Adrenal gland (tissue), 12 donors: Measurements from ENCODE around the gene GRPEL1. TPM values are rescaled to one million over a fixed set of nuclear protein-coding genes. Genes with fewer than 3 reads are reported as not detected.

ENCODE experiments used
- DNase-seq, 7 donors: peaks; one replicate each; pipeline ENCODE4 v3.0.0-alpha.2; 2019 to 2020
- H3K27ac ChIP-seq, 5 donors: fragments of 200-600 bp; sonication (generic) in 4 of 5; 1 replicate in 3 of 5; 2 replicates in 2 of 5; pipeline versions ENCODE4 v1.5.1 to v1.8.0; 2016 to 2020; ENCODE audit warnings: mild to moderate bottlenecking in 1 of 5
- H3K27me3 ChIP-seq: fragments of 200-600 bp; 2 replicates; pipeline ENCODE4 v1.8.0; 2021
- H3K36me3 ChIP-seq, 2 donors: fragments of 200-600 bp; replicated peaks in 1 of 2; 1 replicate in 1 of 2; 2 replicates in 1 of 2; pipeline versions ENCODE4 v1.5.1 to v1.8.0; 2018 to 2022
- H3K4me1 ChIP-seq, 2 donors: fragments of 200-600 bp; replicated peaks in 1 of 2; 1 replicate in 1 of 2; 2 replicates in 1 of 2; pipeline versions ENCODE4 v1.5.1 to v1.8.0; 2018 to 2021
- H3K4me3 ChIP-seq, 4 donors: fragments of 200-600 bp; sonication (generic) in 3 of 4; one replicate each; pipeline ENCODE4 v1.5.1; 2016 to 2018
- H3K9me3 ChIP-seq, 3 donors: fragments of 200-600 bp; sonication (generic) in 1 of 3; replicated peaks in 1 of 3; 1 replicate in 2 of 3; 2 replicates in 1 of 3; pipeline versions ENCODE4 v1.5.1 to v1.8.0; 2016 to 2021
- POLR2A ChIP-seq, 2 donors: fragments of 450-650 bp; IDR thresholded peaks; one replicate each; pipeline ENCODE4 v1.6.1; 2017; ENCODE audit warnings: antibody characterized with exemption in 2 of 2, mild to moderate bottlenecking in 2 of 2, moderate library complexity in 1 of 2
- WGBS, 4 donors: extraction: QIAGEN DNeasy Blood & Tissue Kit in 2 of 4; methylation state at CpG; one replicate each; pipeline versions ENCODE4 v1.1.5 to v1.1.7; 2013 to 2017; 5-methylcytosine and 5-hydroxymethylcytosine counted together
- intact Hi-C, 2 donors: fragments of 100-400 bp; cut with DNase I; formaldehyde crosslinking; loops; one replicate each; pipeline versions ENCODE4 v1.14.1 to v1.15.0; 2022 to 2023
- polyA plus RNA-seq, 3 donors: library from polyadenylated mRNA; stranded (reverse); fragments of 200-250 nt in 2 of 3; fragments of 350-450 nt in 1 of 3; fragmentation: Illumina TruSeq in 1 of 3; extraction: RNeasy Lipid Tissue Mini Kit (QIAGEN cat#74804) in 1 of 3; gene quantifications; one replicate each; pipeline ENCODE4 v1.2.3, GENCODE V29; 2013 to 2014
- total RNA-seq, 9 donors: library from RNA; depleted of rRNA in 4 of 9; stranded (reverse); fragments of >200 nt in 4 of 9; fragments of 120-200 nt in 1 of 9; fragmentation: NEBNext Ultra II Directional in 1 of 9; extraction: Animal tissue kit (Norgen Biotek cat#: 25700) in 1 of 9; gene quantifications; one replicate each; pipeline versions ENCODE4 v1.1.0 to v1.2.4, GENCODE V29; 2013 to 2023
- TF ChIP-seq, protein P1 (sequence below), 6 experiments: fragments of 450-650 bp in 4 of 6; fragments of 200-600 bp in 2 of 6; sonication (generic) in 1 of 6; IDR thresholded peaks; 1 replicate in 5 of 6; 2 replicates in 1 of 6; pipeline versions ENCODE4 v1.5.1 to v1.8.0; 2016 to 2021; ENCODE audit warnings: antibody characterized with exemption in 6 of 6, mild to moderate bottlenecking in 2 of 6, moderate library complexity in 1 of 6
- donor health status: healthy with polysubstance abuse.
- donor health status: Bipolar disorder and iron deficiency.
- donor health status: DM: yes; HTN: yes; CAD: no.
- donor health status: DM: no; HTN: no; CAD: no.
- donor health status: DM: no; HTN: no; CAD: no.
- donor health status: DM: yes; HTN: yes; CAD: no.

The GRPEL1 gene
- total and polyA plus RNA-seq, 12 donors, result 35.8 to 439 (median 80.0) TPM

DNA sequence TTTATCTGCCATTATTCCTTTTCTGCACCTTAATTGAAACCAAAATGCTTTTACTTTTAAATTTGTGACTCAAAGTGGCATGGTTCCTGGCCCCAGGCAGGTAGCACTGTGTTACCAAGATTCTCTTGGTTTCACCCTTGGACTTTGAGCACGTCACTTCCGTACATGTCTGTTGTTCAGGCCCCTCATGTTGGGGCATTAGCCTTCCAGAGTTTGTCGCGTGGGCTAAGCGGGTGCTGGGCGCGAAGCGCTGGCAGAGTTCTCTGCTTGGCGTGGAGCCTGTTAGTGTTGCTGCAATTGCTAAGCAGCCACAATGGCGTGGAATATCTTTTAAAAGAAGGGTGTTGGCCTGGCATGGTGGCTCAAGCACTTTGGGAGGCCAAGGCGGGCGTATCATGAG, 38.7 kb downstream of the GRPEL1 start:
- Histone ChIP-seq H3K27ac (no peak overlapping the region), H3K36me3 (peaks cover 0 to 62% of the 10 kb centered on the region in 2 donors), H3K4me3 (no peak overlapping the region), H3K4me1 (no peaks in the 10 kb centered on the region), H3K9me3 (no peaks in the 10 kb centered on the region), H3K27me3 (no peaks in the 10 kb centered on the region)
- no peak for TF ChIP-seq POLR2A (IDR thresholded peaks at IDR 0.05)
- TF ChIP-seq, protein P1, sequence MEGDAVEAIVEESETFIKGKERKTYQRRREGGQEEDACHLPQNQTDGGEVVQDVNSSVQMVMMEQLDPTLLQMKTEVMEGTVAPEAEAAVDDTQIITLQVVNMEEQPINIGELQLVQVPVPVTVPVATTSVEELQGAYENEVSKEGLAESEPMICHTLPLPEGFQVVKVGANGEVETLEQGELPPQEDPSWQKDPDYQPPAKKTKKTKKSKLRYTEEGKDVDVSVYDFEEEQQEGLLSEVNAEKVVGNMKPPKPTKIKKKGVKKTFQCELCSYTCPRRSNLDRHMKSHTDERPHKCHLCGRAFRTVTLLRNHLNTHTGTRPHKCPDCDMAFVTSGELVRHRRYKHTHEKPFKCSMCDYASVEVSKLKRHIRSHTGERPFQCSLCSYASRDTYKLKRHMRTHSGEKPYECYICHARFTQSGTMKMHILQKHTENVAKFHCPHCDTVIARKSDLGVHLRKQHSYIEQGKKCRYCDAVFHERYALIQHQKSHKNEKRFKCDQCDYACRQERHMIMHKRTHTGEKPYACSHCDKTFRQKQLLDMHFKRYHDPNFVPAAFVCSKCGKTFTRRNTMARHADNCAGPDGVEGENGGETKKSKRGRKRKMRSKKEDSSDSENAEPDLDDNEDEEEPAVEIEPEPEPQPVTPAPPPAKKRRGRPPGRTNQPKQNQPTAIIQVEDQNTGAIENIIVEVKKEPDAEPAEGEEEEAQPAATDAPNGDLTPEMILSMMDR (IDR thresholded peaks at IDR 0.05), result no peak
- intact Hi-C loops, result no loop called here
- 92 to 96% (median 95%) methylated on average over 12 of the region's 12 CpGs for WGBS, 4 donors
- DNase-seq, result no peak

DNA sequence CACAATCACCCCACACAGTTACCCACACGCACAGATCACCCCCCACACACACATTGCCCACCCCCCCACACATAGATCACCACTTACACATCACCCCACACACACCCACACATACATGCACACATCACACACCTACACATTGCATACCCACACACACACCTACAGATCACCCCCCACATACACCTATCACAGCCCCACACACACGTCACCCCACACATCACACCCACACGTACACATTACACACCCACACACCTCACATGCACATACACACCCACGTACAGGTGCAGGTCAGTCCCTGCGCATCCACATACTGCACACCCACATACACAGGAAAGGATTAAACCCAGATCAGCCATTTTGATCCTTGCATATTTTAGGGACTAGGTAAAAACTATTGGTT, 40.0 kb downstream of the GRPEL1 start:
- DNase-seq, result no peak
- no peaks in the 10 kb centered on the region for H3K9me3 ChIP-seq
- no peaks in the 10 kb centered on the region for H3K4me1 ChIP-seq
- H3K27me3 ChIP-seq, result no peaks in the 10 kb centered on the region
- no peak overlapping the region for H3K4me3 ChIP-seq
- H3K27ac ChIP-seq, result no peak overlapping the region
- intact Hi-C loops, result no loop called here
- TF ChIP-seq POLR2A (IDR thresholded peaks at IDR 0.05), result no peak
- TF ChIP-seq, protein P1 (IDR thresholded peaks at IDR 0.05), result no peak
- H3K36me3 ChIP-seq, result peaks cover 0 to 75% of the 10 kb centered on the region in 2 donors
- WGBS, 4 donors, result 57 to 87% (median 68%) methylated on average over 5 of the region's 5 CpGs

DNA sequence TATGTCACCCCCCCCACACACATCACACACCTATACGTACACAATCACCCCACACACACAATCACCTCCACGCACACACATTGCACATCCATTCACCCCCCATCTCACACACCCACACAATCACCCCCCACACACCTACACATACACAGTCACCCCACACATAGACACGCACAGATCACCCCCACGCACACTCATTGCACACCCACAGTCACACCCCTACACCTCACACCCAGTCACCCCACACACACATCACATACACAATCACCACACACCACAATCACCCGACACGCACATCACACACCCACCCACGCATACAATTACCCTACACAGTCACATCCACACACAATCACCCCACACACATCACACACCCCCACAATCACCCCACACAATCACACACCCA, 40.6 kb downstream of the GRPEL1 start:
- Histone ChIP-seq H3K27me3 (no peaks in the 10 kb centered on the region), H3K27ac (no peak overlapping the region), H3K9me3 (no peaks in the 10 kb centered on the region), H3K4me3 (no peak overlapping the region), H3K4me1 (peaks cover 4 to 6% of the 10 kb centered on the region in 2 donors), H3K36me3 (peaks cover 0 to 77% of the 10 kb centered on the region in 2 donors)
- intact Hi-C loops, result no loop called here
- DNase-seq, result no peak
- TF ChIP-seq POLR2A (IDR thresholded peaks at IDR 0.05), result no peak
- TF ChIP-seq, protein P1 (IDR thresholded peaks at IDR 0.05), result no peak
- 90 to 96% (median 94%) methylated on average over 7 of the region's 7 CpGs for WGBS, 4 donors

DNA sequence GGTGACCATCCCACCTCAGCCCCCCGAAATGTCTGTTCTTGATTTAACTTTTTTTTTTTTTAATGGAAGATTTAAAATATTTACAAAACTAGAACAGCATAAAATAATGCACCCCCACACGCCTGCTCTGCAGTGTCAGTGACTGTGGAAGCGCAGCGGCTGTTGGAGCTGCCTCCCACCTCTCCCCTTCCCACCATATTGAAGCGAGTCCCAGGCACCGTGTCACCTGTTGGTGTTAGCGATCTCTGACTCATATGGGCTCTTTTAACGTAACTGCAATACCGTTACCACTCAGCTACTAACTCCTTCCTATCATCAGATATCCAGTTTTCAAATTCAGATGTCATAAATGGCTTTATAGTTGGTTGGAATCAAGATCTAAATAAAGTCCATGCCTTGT, 41.8 kb downstream of the GRPEL1 start:
- peaks cover 4 to 16% of the 10 kb centered on the region in 2 donors for H3K4me1 ChIP-seq
- 91 to 93% (median 93%) methylated on average over 9 of the region's 9 CpGs for WGBS, 4 donors
- intact Hi-C loops, result no loop called here
- TF ChIP-seq POLR2A (IDR thresholded peaks at IDR 0.05), result no peak
- peaks cover 0 to 71% of the 10 kb centered on the region in 2 donors for H3K36me3 ChIP-seq
- no peaks in the 10 kb centered on the region for H3K9me3 ChIP-seq
- H3K27ac ChIP-seq, result no peak overlapping the region
- no peak overlapping the region for H3K4me3 ChIP-seq
- no peaks in the 10 kb centered on the region for H3K27me3 ChIP-seq
- no peak for DNase-seq

DNA sequence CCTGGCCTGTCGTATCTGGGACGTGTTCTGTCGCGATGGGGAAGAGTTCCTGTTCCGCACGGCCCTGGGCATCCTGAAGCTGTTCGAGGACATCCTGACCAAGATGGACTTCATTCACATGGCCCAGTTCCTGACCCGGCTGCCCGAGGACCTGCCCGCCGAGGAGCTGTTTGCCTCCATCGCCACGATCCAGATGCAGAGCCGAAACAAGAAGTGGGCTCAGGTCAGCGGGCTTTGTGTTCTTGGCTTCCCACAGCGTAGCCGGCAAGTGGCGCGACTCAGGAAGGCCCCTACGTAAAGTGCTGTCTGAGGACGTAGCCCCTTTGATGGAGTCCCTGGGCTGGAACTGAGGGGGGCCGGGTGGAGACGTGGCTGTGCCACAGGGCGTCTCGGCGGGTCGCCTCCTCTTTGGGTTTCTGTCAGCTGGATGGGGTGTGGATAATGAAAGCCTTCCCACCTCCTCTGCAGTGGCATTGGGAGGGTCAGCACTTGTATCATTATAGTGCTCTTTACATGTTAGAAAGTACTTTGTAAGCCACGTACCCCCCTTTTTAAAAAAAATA, 42.7 kb downstream of the GRPEL1 start:
- Histone ChIP-seq H3K27me3 (no peaks in the 10 kb centered on the region), H3K27ac (no peak overlapping the region), H3K36me3 (peaks cover 0 to 66% of the 10 kb centered on the region in 2 donors), H3K4me3 (no peak overlapping the region), H3K4me1 (peaks cover 4 to 16% of the 10 kb centered on the region in 2 donors), H3K9me3 (no peaks in the 10 kb centered on the region)
- no peak for DNase-seq
- TF ChIP-seq, protein P1 (IDR thresholded peaks at IDR 0.05), result no peak
- TF ChIP-seq POLR2A (IDR thresholded peaks at IDR 0.05), result no peak
- intact Hi-C loops, result no loop called here
- WGBS, 4 donors, result 87 to 89% (median 88%) methylated on average over 26 to 28 of the region's 28 CpGs
